Femur (tissue), 1 donor: Measurements from ENCODE around the gene AHRR.

Experiments
- DNase-seq: peaks from one replicate; pipeline ENCODE4 v3.0.0-alpha.2; 2017

Gene AHRR

DNA sequence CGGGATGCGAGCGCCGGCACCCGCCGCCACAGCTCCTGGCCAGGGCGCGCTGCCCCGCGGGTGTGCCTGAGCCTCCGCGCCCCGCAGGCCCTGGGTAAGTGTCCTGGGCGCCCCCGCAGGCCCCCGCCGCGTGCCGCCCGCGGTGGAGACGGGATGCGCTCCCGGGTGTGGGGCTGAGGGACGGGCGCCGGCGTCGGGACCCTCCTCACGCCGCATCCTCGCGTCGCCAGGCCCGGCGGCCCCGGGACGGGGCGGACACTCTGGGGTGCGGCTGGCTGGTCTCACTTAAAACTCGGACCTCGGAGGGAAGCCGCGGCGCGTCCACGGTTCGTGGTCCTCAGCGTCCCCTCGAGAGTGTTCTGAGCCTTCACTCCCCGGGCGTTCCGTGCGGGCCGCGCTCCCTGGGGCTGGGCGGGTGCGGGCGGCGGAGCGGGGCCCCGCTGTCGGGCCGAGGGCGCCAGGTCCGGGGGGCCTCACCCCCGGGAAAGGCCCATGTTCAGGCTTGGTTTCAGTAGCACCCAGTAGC, 275 bp downstream of the AHRR start:
- no peak for DNase-seq

DNA sequence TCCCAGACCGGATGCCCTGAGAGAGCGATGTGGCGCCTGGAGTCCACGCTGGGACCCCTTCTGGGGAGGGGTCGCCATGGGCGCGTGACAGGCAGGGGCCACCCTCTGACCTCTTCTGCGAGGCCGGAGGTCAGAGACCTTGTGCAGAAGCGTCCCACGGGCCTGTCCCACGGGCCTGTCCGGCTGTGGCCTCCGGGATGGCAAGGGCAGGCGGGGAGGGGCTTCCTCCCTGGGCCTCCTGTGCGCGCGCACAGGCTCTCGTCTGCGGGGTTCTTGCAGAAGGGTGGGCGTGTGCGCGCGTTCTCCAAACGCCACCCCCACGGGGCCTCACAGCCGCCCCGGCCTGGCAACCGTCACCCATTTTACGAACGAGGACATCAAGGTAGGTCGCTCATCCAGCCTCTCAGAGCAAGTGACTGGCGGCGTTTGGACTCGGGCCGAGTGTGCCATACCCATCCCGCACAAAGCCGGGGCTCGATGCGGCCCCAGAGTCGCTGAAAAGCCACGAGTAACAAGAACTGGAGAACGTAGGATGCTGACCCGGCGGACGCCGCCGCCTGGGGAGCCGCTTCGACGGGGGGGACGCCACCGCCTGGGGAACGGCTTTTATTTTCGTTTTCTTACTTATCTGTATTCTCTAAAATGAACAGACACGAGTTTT, 897 bp downstream of the AHRR start:
- no peak for DNase-seq

DNA sequence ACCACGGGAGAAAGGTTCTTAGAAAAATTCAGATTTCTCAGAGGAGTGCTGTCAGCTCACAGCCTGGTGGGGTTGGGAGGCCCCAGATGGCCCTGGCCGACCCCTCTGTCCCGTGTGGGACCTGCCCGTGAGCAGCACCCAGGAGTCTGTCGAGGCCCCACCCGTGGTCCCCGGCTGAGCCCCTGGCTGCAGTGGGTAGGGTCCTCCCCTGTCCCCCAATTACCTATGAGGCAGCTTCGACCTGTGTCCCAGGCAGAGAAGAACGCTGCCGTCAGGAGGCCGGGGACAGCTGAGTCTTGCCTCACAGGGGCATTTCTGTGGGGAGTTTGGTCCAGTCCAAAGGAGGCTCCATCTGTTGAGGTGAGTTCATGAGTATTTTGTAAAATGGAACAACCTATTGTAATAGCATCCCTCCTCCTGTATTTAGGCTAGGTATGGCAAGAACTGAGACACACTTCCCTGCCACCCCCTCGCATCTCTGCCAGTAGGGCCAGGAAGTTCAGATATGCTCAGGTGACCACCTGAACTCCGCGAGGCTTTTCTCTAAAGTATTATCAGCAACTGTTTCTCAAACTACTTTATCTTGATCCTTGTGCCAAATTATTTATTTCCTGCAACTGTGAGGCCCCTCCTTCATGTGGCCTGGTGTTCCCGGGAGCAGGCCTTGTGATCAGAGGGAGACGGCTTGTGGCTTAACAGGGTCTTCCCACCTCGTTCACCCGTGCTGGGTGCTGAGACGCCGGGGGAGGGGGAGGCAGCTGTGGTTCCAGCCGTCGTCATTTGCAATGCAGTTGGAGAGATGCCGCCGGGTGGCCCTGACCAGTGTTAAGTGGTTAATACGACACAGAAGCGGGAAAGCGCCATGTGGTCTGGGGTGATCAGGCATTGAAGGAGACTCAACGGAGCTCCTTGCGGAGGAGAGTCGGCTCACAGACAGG, 1.7 kb downstream of the AHRR start:
- no peak for DNase-seq

- DNase-seq: no peak
Measured at GRCh38 chr5:324736-325612, 3.5 kb downstream of the AHRR start.

DNA sequence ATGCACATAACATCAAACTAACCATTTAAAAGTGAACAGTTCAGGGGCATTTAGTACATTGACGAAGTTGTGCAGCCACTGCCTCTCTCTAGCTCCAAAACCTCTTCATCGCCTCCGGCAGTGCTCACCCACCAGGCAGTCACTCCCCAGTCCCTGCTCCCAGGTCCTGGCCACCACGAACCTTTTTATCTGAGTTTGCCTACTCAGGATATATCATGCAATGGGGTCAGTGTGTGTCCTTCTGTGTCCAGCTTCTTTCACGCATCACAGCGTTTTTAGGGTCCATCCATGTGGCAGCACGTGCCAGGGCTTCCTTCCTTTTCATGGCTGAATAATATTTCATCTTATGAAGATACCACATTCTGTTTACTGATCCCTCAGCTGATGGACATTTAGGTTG, 4.6 kb downstream of the AHRR start:
- no peak for DNase-seq

DNA sequence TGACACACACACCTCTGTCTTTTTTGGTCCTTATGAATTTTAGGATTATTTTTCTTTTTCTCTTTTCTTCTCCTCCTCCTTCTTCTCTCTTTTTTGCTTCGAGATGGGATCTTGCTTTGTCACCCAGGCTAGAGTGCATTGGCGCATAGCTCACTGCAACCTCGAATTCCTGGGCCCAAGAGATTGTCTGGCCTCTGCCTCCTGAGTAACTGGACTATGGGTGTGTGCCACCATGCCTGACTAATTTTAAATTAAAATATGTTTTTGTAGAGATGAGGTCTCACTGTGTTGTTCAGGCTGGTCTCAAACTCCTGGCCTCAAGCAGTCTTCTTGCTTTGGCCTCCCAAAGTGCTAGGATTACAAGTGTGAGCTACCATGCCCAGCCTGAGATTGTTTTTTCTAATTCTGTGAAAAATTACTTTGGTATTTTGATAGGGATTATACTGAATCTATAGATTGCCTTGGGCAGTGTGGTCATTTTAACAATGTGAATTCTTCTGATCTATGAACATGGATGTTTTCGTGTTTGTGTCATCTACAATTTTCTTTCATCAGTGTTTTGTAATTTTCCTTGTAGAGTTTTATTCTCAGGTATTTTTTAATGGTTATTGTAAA, 7.7 kb downstream of the AHRR start:
- DNase-seq: no peak

DNA sequence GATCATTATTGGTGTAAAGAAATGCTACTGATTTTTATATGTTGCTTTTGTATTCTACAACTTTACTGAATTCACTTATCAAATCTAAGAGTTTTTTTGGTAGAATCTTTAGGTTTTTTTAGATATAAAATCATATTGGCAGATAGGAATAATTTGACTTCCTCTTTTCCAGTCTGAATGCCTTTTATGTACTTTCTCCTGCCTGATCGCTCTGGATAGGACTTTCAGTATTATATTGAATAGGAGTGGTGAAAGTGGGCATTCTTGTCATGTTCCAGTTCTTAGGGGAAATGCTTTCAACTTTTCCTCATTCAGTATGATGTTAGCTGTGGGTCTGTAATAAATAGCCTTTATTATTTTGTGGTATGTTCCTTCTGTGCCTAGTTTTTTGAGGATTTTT, 8.3 kb downstream of the AHRR start:
- DNase-seq: no peak

GRCh38 chr5:332843-333242, 11.3 kb downstream of the AHRR start:
- DNase-seq: no peak

DNA sequence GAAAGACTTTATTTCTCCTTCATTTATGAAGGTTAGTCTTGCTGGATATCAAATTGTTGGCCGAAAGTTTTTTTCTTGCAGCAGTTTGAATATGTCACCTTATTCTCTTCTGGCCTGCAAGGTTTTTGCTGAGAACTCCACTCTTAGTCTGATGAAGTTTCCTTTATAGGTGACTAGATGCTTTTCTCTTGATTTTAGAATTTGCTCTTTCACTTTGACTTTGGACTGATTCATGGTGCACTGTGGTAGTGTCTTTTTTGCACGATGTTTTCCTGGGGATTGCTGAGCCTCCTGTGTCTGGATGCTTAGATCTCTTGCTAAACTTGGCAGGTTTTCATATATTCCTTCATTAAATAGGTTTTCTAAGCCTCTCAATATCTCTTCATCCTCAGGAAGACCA, 12.4 kb downstream of the AHRR start:
- no peak for DNase-seq

DNA sequence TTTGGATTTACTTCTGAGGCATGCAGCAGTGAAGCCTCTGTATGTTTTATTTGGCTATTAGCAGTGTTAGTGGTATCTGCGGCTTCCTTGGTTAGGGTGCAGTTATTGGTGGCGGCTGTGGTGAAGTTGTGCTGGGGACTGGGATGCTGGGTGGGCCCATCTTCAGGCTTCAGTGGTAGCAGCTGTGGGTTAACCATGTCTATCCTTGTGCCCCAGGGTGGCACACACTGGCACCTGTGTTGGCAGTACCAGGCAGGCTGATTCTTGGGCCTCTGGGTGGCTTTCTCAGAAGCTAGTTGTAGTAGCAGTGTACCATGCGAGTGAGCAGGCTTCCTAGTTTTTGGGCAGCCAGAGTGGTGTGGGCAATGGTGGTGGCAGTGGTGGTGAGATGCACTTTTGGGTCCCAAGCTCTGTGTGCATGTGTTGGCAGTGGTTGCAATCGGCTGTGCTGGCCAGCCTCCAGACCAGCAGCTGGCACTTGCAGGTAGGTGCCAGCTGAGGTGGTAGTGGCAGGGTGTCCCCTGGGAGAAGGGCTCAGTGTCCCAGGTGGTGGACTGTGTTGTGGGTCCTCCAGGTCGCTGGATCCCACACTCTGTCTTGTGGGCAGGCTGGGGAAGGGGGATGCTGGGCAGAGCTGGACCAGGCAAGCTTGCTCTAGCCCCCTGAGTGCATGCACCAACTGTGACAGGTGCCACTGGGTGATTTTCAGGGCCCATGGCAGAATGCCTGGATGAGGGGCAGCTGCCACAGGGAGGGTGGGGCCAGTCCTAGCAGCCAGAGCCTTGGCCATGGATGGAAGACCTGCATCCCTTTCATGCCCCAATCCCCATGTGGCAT, 13.6 kb downstream of the AHRR start:
- no peak for DNase-seq

DNA sequence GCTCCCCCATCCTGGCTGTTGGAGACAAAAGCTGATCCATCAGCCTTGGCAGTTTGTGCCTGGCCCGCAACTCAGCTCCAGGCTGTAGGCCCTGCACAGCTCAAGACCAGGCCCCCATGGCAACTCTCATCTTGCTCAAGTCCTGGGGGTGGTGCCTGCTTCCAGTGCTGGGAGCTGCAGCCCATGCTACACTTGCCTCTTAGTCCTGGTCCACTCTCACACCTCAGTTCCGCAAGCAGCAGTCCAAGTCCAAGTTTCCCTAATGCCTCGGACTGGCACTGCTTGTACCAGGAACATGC, 14.2 kb downstream of the AHRR start:
- DNase-seq: no peak

DNA sequence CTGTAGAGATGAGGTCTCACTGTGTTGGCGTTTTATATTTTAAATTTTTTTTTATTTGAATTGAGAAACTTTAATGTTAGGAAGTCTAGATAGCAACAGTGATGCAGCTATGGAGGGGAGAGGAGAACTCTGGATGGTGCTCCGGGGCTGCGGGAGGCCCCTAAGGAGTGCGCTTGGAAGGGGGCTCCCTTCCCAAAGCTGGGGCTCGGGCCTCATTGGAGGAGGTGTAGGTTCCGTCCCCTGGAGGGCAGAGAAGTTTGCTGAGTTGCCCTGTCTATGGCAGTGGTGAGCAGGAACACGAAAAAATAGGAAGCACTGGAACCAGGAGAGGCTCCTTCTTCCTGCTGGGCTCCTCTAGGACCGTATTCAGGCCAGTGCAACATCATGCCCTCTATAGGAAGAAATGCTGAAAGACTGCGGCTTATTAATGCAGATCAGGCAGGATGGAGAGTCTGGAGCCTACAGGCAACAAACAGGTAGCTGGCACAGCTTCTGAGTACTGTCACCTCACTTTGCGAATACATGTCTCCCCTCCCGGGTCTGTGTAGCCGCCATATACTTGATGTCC, 16.1 kb downstream of the AHRR start:
- DNase-seq: no peak

GRCh38 chr5:342501-343460, 21.3 kb downstream of the AHRR start:
- DNase-seq: no peak

DNA sequence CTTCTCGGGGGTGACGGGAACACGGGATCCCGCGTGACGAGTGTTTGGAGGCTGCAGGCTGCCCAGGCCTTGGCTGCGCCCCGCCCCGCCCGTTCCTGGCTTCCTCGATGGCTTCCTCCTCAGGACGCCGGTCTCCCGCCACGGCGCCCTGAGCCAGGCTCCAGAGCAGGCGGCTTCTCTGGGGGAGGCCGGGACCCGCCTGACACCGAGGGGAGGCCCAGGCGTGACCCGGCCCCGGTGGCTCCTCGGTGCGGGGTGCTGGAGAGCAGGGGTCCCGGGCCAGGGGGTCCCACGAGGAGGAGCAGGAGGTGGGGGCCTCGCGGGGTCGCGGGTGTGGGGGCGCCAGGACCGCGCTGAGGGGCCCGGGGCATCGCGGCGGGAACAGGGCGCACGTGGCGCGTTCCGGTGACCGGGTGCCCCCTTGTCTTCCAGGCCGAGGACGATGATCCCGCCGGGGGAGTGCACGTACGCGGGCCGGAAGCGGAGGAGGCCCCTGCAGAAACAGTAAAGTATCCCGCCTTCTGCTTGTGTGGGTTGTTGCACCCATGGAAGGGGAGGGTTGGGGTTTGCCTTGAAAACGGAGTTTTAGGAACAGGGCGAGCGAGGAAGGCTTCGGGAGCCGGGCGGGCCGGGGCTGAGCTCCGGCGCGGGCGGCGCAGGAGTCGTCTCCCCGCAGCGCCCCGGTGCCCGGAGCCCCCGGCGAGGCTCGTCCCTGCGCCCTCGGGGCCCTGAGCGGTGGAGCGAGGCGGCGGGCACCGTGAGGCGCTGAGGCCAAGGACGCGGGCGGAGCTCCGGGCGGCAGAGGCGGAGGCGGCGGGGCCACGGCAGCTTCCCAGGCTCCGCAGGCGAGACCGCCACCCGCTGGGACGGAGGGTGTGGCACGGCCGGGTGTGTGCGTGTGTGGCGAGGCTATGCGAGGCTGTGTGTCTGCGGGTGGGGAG, 22.2 kb downstream of the AHRR start:
- peak; percentile 73 for DNase-seq

GRCh38 chr5:344668-345067, 23.2 kb downstream of the AHRR start:
- no peak for DNase-seq

DNA sequence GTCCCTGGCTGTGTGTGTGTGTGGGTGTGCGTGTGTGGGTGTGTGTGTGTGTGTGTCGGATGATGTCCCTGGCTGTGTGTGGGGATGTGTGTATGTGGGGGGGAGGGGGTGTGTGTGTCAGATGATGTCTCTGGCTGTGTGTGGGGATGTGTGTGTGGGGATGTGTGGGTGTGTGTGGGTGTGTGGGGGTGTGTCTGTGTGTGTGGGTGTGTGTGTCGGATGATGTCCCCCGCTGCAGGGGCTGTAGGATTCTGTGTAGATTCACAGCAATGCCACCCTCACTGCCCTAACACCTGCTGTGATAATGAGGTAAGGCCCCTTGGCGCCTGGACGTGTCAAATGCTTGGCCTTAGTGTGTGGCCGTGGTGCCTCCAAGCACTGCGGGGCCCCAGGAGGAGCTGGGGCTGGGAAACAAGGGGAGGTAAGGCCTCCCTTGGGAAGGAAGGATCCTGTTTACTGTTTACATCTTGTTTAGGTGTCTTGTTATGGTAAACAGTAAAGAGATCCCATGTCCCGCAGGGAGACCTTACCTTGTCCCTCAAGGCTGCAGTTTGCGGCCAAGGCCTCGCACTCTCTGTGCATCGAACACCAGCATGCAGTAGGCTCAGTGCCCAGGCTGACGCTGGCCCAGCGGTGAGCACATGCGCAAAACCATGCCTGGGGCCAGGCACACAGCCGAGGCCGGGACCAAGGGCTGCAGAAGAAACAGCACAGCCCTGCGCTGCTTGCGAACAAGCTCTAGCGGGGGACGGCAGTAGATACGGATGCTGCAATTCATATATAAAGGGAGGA, 24.1 kb downstream of the AHRR start:
- peak; percentile 79 for DNase-seq

DNA sequence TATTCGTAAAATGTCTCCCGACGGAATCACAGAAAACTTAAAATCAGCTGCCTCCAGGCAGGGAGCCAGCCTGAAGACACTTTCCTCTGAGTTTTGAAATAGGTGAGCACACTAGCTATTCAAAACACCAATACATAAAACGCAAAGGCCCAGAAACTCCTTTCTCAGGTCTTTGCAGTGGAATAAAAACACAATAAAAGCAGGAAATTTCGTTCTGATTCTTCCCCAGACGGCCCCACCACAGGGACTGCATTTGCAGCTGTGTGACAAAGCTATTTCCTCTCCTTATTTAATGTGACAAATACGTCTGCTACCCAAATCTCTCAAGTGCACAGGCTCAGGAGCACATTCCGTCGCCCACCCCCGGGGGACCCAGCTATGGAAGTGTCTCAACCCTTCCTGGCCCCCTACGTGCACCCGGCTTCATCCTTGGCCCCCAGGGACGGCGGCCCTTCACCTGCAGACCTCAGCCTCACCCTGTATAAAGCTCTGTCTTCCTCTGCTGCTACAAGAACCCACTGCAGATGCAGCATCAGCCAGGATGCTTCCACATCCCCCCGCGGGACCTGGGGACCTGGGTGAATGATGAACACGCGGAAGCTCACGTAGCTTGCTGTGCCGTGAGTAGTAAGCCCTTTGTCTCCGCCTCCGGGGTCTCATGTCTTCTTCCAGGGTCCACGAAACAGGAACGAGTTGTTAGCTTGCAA, 24.9 kb downstream of the AHRR start:
- DNase-seq: no peak
